ENCODE results near the gene CENPO. TPM values are rescaled to one million over a fixed set of nuclear protein-coding genes. Genes with fewer than 3 reads are reported as not detected.

CENPO gene
- total and polyA plus RNA-seq, 2 of the 4 experiments (the other 2 are of a cell fraction) = 20.1 to 27.2 TPM

DNA sequence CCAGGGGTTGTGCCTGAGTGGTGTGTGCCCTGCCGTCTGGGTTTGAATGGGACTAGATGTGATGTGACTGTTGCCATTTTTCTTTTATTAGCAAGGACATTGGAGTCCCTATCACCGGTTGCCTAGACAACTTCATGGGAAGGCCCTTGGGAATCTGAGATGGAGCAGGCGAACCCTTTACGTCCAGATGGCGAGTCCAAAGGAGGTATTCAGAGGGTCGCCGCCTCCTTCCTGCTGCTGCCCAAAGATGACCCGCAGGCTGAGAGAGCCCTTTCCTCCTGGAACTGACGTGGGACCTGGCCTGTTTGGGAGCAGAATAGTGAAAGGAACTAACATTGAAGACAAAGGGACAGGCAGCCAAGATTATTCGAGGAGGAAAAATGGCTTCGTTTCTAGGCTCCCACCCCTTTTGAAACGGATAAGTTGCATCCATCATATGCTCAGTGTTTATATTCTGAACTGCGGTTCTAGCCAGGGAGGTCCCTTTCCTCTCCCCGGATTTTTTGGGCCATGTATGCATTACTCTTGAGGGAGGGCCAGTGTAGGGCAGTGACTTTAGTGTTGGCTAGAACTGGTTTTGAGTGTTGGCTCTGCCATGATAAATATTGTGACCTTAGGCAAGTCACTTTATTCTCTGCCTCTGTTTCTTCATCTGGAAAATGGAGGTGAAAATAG lies 673 bp downstream of the CENPO start:
- peak overlapping the region; percentile 54 for H2BK5ac ChIP-seq (ENCODE audit: low read depth, low read length, poor library complexity, severe bottlenecking)
- H3K4me2 ChIP-seq (ENCODE audit: low read depth, low read length) = peak overlapping the region; percentile 95
- peak overlapping the region; percentile 77 for H2AK5ac ChIP-seq (ENCODE audit: low read depth, low read length)
- no peaks in the 10 kb centered on the region for H3K9me3 ChIP-seq (ENCODE audit: control insufficient read depth, insufficient read depth, low read length)
- peaks cover 2% of the 10 kb centered on the region for H3K4me1 ChIP-seq (ENCODE audit: control insufficient read depth, insufficient read depth, low read length)
- H3K56ac ChIP-seq (ENCODE audit: extremely low read depth, insufficient read depth, low read length) = peak overlapping the region; percentile 63
- dilution Hi-C loops (cut with HindIII; ENCODE audit: low sequenced_read_pairs, unreplicated experiment) = no loop called here
- peaks cover 31 to 49% of the 10 kb centered on the region in 2 experiments for H3K79me1 ChIP-seq (ENCODE audit: low read depth in 1 of 2, low read length in 2 of 2)
- 0% methylated on average over 5 of the region's 14 CpGs; no CpG with 5 or more reads in 1 of the 2 experiments for WGBS, 2 experiments (ENCODE audit: extremely low coverage in 2 of 2, insufficient read length in 1 of 2)
- peak overlapping the region; percentile 100 for H2AFZ ChIP-seq (replicated peaks; ENCODE audit: low read length, poor library complexity)
- peak overlapping the region; percentile 86 for H3K4ac ChIP-seq (ENCODE audit: low read depth, low read length)
- peak overlapping the region; percentile 75 for H3K4me3 ChIP-seq (ENCODE audit: insufficient read depth, low read depth, low read length)
- ChIA-PET CTCF (no interaction called here), POLR2A (ENCODE audit: unreplicated experiment) (no interaction called here)
- intact Hi-C loops (cut with micrococcal nuclease) = loop anchor here (5.0 kb wide), 1 partner anchor 302 kb away; the partner anchor contains the start of gene NCOA1
- peak overlapping the region; percentile 52 for H3K9ac ChIP-seq (ENCODE audit: low read depth, low read length)
- H4K5ac ChIP-seq (ENCODE audit: low read depth, low read length) = peak overlapping the region; percentile 27; the same call in 1 of the 2 replicates
- H2BK15ac ChIP-seq (ENCODE audit: low read depth, low read length) = no peak overlapping the region
- H2BK120ac ChIP-seq (ENCODE audit: low read depth, low read length) = peak overlapping the region; percentile 64
- in situ Hi-C loops (cut with MboI; ENCODE audit: low sequenced_read_pairs) = no loop called here
- peak overlapping the region; percentile 67 for H3K27ac ChIP-seq (ENCODE audit: insufficient read depth, low read length)
- peaks cover 9% of the 10 kb centered on the region for H3K9me1 ChIP-seq (ENCODE audit: insufficient read depth, low read length)
- H4K20me1 ChIP-seq (ENCODE audit: insufficient read depth, low read length) = no peaks in the 10 kb centered on the region
- peak overlapping the region; percentile 93 for H2AK9ac ChIP-seq (replicated peaks; ENCODE audit: low read depth, low read length, poor library complexity)
- no peaks in the 10 kb centered on the region for H3K27me3 ChIP-seq (ENCODE audit: control insufficient read depth, insufficient read depth, low read length)
- peaks cover 3% of the 10 kb centered on the region; the same call in 1 of the 2 replicates for H3K36me3 ChIP-seq (ENCODE audit: control insufficient read depth, insufficient read depth, low read length)
- no peak for TF ChIP-seq CEBPB (IDR thresholded peaks at IDR 0.05; ENCODE audit: low read depth, low read length)
- TF ChIP-seq RAD21 (IDR thresholded peaks at IDR 0.05; ENCODE audit: low read length) = no peak
- TF ChIP-seq SMC3 (IDR thresholded peaks at IDR 0.05; ENCODE audit: low read depth, low read length) = no peak
- TSS peak; percentile 72 for BruUV-seq (replicated peaks)
- peak overlapping the region; percentile 44 for H3K18ac ChIP-seq (ENCODE audit: low read depth, low read length)
- peak; percentile 8 for ATAC-seq (ENCODE audit: low read depth)
- peak overlapping the region; percentile 94 for H3K14ac ChIP-seq (replicated peaks; ENCODE audit: low read depth, low read length)
- H2BK20ac ChIP-seq (ENCODE audit: low read depth, low read length) = no peak overlapping the region
- H4K91ac ChIP-seq (ENCODE audit: insufficient read depth, low read depth, low read length) = peak overlapping the region; percentile 81
- peak overlapping the region; percentile 87 for H3K23ac ChIP-seq (ENCODE audit: low read depth, low read length)
- H4K8ac ChIP-seq (ENCODE audit: low read depth in 2 of 2, low read length in 2 of 2) = peak overlapping the region; percentile 30 to 81
- peak; percentile 35 for DNase-seq
